GM10248 (cell line): Measurements from ENCODE around the gene CYP2F1.
"Not testable (repeated sequence)": the region's sequence is repeated elsewhere in the genome, so short reads cannot be mapped to it uniquely, and the experiment has no call there.

Experiments
- CTCF ChIA-PET: fragments of 300-600 bp; sonication (Branson Sonifier 250); formaldehyde crosslinking; extraction: SDS; loops from one replicate; lab custom pipeline; 2021; ENCODE audit warnings: antibody characterized with exemption; lab: Yijun Ruan, JAX
- POLR2A ChIA-PET: fragments of 350-650 bp; sonication (Branson Sonifier 250); formaldehyde crosslinking; extraction: SDS; loops from one replicate; lab custom pipeline; 2020; ENCODE audit warnings: antibody characterized with exemption; lab: Yijun Ruan, JAX
- DNase-seq: peaks from one replicate; pipeline ENCODE4 v3.0.0; 2012; ENCODE audit errors: extremely low spot score
- CTCF ChIP-seq: IDR thresholded peaks from 2 replicates; pipeline ENCODE4 v1.5.1; 2012; ENCODE audit warnings: mild to moderate bottlenecking, low read depth; ENCODE audit errors: extremely low read depth, missing control alignments, control extremely low read depth

The CYP2F1 gene

DNA sequence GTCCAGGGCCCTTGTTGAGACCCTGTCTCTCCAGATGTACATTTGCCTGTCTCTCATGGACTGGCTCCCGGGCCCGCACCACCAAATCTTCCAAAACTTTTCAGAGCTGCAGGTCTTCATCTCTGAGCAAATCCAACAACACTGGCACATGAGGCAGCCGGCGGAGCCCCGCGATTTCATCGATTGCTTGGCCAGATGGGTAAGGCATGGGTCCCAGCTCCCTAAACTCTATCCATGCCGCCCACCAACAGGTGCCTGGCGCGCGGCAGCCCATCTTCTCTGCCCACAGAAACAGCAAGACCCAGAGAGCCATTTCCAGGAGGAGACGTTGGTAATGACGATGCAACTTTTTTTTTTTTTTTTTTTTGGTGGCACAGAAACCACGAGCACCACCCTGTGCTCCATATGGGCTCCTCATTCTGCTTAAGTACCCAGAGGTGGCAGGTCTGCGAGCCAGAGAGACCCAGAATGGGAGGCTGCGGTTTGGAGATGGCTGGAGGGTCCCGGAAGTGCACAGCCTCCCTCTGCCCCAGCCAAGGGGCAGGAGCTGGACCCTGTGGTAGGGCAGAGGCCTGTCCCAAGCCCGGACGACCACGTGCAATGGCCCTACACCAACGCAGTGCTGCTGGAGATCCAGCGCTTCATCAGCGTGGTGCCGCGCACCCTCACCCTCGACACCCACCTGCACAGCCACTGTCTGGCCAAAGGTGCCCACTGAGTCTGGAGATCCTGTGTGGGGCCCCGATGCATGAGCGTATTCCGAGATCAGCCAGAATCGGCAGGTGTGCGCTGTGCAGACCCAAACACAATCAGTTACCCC lies 22.6 kb downstream of the CYP2F1 start:
- TF ChIP-seq CTCF: no peak
- DNase-seq: no peak
- POLR2A ChIA-PET: no interaction called here
- CTCF ChIA-PET: interaction anchor here (1.5 kb wide), 1 partner anchor 10 kb away, joined by 5 read pairs; no protein-coding TSS in a partner anchor

GRCh38 chr19:41144403-41144802 lies 30.2 kb downstream of the CYP2F1 start:
- peak; percentile 71 for DNase-seq
- POLR2A ChIA-PET: no interaction called here
- CTCF ChIA-PET: interaction anchor here (0.9 to 2.7 kb wide), 15 partner anchors 12 to 481 kb away, joined by 3 to 13 read pairs (median 3); no protein-coding TSS in a partner anchor
- peak; percentile 79 for TF ChIP-seq CTCF

DNA sequence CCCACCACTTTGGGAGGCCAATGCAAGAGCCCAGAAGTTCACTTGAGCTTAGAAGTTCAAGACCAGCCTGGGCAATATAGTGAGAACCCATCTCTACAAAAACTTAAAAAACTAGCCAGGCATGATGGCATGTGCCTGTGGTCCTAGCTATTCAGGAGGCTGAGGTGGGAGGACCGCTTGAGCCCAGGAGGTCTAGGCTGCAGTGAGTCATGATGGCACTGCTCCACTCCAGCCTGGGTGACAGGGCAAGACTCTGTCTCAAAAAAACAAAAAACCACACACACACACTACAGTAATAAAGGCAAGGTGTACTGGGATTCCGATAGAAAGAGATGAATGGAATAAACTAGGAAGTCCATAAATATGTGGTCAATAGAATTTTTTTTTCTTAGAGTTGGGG lies 35.6 kb downstream of the CYP2F1 start:
- CTCF ChIA-PET: no interaction called here
- TF ChIP-seq CTCF: no peak
- no peak for DNase-seq
- POLR2A ChIA-PET: no interaction called here

DNA sequence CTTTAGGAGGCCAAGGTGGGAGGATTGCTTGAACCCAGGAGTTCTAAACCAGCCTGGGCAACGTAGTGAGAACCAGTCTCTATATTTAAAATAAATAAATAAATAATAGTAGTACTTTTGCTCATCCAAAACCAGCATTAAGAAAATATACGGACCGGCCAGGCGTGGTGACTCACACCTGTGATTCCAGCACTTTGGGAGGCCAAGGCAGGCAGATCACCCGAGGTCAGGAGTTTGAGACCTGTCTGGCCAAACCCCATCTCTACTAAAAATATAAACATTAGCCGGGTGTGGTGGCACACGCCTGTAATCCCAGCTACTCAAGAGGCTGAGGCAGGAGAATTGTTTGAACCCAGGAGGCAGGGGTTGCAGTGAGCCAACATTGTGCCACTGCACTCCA lies 36.8 kb downstream of the CYP2F1 start:
- CTCF ChIA-PET, DNase-seq, POLR2A ChIA-PET: not testable (repeated sequence)

DNA sequence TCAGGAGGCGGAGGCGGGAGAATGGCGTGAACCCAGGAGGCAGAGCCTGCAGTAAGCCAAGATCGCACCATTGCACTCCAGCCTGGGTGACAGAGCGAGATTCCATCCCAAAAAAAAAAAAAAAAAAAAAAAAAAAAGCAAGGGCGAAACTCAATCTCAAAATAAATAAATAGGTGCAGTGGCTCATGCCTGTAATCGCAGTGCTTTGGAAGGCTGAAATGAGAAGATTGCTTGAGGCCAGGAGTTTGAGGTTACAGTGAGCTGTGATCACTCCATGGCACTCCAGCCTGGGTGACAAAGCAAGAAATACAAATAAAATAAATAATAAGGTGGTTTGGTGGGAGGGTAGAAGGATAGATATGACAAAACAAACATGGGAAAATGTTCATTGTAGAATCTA lies 39.8 kb downstream of the CYP2F1 start:
- no peak for TF ChIP-seq CTCF
- CTCF ChIA-PET: interaction anchor here (0.7 kb wide), 1 partner anchor 334 kb away, joined by 3 read pairs; no protein-coding TSS in a partner anchor
- POLR2A ChIA-PET: no interaction called here
- no peak for DNase-seq

DNA sequence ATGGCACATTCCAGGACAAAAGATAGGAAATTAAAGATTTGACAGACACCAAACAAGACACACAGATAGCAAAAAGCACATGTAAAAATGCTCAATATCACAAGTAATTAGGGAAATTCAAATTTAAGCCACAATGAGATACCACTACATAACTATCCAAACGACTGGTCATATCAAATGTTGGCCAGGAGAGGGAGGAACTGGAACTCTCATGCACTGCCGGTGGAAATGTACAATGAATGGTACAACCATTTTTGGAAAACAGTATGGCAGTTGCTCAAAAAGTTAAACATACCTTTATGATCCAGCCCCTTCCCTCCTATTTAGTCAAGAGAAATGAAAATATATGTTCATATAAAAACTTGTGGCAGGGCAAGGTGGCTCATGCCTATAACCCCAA lies 42.0 kb downstream of the CYP2F1 start:
- POLR2A ChIA-PET: no interaction called here
- CTCF ChIA-PET: no interaction called here
- no peak for TF ChIP-seq CTCF
- no peak for DNase-seq

DNA sequence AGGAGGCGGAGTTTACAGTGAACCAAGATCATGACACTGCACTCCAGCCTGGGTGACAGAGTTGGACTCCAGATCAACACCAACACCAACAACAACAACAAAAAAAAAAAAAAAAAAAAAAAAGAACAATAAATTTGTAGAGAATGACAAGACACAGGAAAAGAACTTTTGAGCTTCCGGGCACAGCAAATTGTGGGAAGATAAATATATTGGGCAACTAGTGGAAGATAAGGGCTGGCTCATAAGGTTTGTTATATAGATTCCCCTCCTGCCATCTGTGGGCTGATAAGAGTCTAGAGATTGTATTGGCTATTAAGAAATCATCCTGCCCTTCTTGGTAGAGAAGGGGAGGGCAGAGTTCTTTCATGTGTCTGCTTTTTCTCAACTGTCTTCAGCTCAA lies 45.6 kb downstream of the CYP2F1 start:
- CTCF ChIA-PET: no interaction called here
- POLR2A ChIA-PET: no interaction called here
- TF ChIP-seq CTCF: no peak
- no peak for DNase-seq
